Activated naive CD4-positive, alpha-beta T cell treated with anti-CD3 and anti-CD28 coated beads, Interleukin-2, amount 50 U/mL, for 24 hours (primary cell): ENCODE results near the gene TFF3.

Experiments used
- H3K27ac Mint-ChIP-seq: one replicate; pipeline ENCODE4 v1.8.0; 2021; ENCODE audit warnings: mild to moderate bottlenecking, mixed read lengths
- H3K27me3 Mint-ChIP-seq: one replicate; pipeline ENCODE4 v1.8.0; 2021; ENCODE audit warnings: mixed read lengths
- H3K36me3 Mint-ChIP-seq: one replicate; pipeline ENCODE4 v1.8.0; 2021; ENCODE audit warnings: mixed read lengths
- H3K4me1 Mint-ChIP-seq: one replicate; pipeline ENCODE4 v1.8.0; 2021; ENCODE audit warnings: mixed read lengths
- H3K4me3 Mint-ChIP-seq: one replicate; pipeline ENCODE4 v1.8.0; 2021; ENCODE audit warnings: mild to moderate bottlenecking, mixed read lengths
- H3K9me3 Mint-ChIP-seq: one replicate; pipeline ENCODE4 v1.8.0; 2021; ENCODE audit warnings: mixed read lengths

The TFF3 gene

DNA sequence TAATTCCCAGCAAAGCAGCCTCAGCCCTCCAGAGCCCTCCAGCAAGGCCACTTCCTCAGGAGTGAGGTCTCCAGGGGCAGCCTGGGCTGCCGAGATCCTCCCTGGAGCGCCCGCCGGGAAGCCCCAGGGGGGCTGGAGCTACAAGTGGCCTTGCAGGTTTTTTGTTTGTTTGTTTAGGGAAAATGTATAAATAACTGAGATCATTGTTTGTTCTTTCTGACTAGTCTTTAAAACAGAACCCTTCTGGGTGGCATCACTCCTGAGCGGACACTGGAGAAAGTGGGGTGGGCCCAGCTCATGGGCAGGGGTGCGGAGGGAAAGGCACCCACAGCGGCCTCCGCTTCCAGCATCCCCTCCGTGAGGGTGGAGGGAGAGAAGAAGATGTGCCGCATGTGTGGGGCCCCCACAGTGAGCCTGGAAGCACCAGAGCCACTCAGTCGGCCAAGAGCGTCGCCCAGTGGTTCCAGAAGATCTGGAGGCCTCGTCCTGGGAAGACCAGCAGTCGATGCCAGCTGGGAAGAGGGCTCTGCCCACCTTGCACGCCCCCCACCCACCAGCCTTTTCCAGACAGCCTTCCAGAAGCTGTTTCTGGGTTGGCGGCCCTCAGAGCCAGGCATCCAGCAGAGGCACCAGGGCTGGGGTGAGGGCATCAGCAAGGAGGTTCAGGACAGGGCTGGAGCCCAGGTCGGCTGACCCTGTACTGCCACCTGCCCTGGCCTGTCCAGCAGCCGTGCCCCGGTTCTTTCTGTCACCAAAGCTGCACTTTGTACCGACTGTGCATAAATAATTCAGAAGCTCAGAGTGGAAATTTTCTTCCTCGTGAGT is 34.6 kb downstream of the TFF3 start:
- H3K36me3 Mint-ChIP-seq, result peaks cover 7% of the 10 kb centered on the region
- H3K4me3 Mint-ChIP-seq, result no peak overlapping the region
- no peaks in the 10 kb centered on the region for H3K27me3 Mint-ChIP-seq
- H3K27ac Mint-ChIP-seq, result no peak overlapping the region
- H3K9me3 Mint-ChIP-seq, result no peaks in the 10 kb centered on the region
- H3K4me1 Mint-ChIP-seq, result no peaks in the 10 kb centered on the region

DNA sequence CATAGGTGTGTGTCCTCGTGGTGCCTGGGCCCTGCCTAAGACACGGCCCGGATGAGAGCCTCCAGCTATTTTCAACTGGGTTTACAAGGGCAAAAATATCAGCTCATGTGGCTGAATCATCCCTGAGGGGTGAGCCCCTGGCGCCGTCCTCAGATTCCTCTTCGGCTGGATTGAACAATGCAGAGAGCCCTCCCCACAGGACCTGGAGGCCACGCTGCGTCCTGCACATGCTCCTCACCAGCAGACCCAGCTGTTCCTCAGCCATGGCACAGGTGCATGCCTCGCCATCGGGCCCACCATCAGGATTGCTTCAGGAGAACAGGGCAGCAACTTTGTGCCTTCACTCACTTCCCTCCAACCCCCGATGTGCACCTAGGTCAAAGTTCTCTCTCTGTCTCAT is 35.3 kb downstream of the TFF3 start:
- H3K4me1 Mint-ChIP-seq, result no peaks in the 10 kb centered on the region
- H3K4me3 Mint-ChIP-seq, result no peak overlapping the region
- H3K27ac Mint-ChIP-seq, result no peak overlapping the region
- H3K9me3 Mint-ChIP-seq, result no peaks in the 10 kb centered on the region
- H3K36me3 Mint-ChIP-seq, result peaks cover 7% of the 10 kb centered on the region
- no peaks in the 10 kb centered on the region for H3K27me3 Mint-ChIP-seq

DNA sequence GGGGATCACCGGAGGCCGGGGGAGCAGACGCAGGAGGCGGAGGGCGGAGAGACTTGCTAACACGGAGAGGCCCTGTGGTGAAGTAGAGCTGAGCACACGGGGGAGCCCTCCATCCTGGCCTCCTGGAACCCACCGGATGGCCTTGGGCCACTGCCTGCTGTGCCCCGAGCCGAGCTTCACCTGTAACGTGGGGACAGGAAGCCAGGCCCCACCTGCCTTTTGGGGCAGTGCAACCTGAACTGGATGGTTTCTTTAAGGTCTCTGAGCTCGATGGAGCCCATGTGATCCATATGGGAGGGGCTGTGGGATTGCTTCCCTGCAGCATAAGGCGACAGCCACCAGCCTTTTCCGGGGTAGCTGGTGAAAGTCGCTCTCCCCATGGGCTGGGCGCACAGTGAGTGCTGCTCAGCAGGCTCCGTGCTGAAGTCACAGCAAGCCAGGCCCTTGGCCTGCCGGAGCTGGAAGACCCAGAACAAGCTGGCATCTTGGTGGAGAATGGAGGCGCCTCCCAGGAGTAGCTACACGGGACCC is 35.8 kb downstream of the TFF3 start:
- Mint-ChIP-seq H3K27ac (no peak overlapping the region), H3K9me3 (no peaks in the 10 kb centered on the region), H3K27me3 (no peaks in the 10 kb centered on the region), H3K4me1 (no peaks in the 10 kb centered on the region), H3K4me3 (no peak overlapping the region), H3K36me3 (peaks cover 7% of the 10 kb centered on the region)

DNA sequence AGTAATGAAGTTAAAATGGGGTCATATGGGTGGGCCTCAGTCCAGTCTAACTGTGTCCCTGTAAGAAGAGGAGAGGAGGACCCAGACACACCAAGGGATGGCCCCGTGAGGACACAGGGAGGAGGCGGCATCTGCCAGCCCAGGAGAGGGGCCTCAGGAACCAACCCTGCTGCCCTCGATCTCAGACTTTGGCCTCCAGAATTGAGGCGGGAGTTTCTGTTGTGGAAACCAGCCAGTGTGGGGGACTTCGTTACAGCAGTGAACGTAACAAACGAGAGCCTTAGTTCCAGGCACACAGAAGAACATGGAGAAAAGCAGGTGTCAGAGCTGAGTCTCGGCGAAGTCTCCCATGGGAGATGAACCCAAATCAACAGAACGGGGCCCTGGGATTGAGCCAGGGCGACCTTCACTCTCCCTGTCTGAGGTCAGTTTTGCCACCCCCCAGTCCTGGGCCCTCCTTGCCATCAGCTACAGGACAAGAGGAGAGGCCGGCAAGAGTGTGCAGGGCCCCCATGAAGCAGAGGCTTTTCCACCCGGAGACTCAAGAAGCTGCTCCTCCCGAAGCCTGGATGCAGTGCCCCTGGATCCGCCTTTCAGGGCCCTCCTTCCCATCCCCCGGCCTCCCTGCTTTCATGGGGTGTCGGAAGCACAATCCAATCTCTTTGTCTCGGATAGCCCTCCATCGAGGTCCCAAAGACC is 36.6 kb downstream of the TFF3 start:
- Mint-ChIP-seq H3K36me3 (peaks cover 7% of the 10 kb centered on the region), H3K4me3 (no peak overlapping the region), H3K27ac (no peak overlapping the region), H3K4me1 (no peaks in the 10 kb centered on the region), H3K9me3 (no peaks in the 10 kb centered on the region), H3K27me3 (no peaks in the 10 kb centered on the region)

DNA sequence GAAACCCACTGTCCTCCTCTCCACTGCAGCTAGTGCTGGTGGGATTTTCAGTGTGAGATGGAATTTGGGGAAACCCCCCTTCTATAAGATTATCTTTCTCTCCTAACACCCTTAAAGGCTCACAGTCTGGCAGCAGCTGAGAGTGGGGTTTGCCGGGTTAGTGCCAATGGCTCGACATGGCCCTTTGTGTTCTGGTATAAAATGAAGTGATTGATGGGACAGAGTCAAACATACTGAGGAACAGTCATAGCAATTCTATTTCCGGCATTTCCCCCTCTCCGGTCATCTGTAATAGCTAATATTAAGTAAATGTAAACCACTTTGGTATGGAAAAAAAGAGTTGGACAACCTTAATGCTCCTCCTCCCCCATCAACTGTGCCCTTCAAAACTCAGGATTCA is 37.6 kb downstream of the TFF3 start:
- Mint-ChIP-seq H3K9me3 (no peaks in the 10 kb centered on the region), H3K4me1 (no peaks in the 10 kb centered on the region), H3K27ac (peak overlapping the region; percentile 17), H3K4me3 (no peak overlapping the region), H3K36me3 (peaks cover 7% of the 10 kb centered on the region), H3K27me3 (no peaks in the 10 kb centered on the region)

DNA sequence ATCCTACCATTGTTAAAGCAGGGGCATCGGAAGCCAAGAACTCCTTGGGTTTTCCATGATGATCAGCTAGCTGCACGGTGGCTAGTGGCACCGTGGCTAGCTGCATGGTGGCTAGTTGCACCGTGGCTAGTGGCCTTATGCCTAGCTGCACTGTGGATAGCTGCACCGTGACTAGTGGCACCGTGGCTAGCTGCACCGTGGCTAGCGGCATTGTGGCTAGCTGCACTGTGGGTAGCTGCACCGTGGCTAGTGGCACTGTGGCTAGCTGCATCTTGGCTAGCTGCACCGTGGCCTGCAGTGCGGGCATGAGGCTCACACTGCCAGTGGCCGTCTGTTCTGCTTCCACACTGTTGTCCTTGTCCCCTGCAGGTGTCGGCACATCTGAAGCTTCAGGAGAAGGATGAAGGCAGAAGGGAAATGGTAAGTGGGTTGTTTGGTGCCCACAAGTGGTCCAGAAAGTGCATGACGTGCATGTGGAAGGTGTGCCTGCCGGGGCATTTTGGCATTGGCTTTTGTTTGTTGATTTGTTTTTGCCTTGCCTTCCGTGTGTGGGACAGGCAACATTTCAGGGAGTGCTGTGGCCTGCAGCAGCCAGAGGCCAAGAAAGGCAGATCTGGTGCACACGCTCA is 38.6 kb downstream of the TFF3 start:
- Mint-ChIP-seq H3K4me1 (no peaks in the 10 kb centered on the region), H3K27ac (no peak overlapping the region), H3K27me3 (no peaks in the 10 kb centered on the region), H3K9me3 (no peaks in the 10 kb centered on the region), H3K4me3 (no peak overlapping the region), H3K36me3 (peaks cover 7% of the 10 kb centered on the region)

DNA sequence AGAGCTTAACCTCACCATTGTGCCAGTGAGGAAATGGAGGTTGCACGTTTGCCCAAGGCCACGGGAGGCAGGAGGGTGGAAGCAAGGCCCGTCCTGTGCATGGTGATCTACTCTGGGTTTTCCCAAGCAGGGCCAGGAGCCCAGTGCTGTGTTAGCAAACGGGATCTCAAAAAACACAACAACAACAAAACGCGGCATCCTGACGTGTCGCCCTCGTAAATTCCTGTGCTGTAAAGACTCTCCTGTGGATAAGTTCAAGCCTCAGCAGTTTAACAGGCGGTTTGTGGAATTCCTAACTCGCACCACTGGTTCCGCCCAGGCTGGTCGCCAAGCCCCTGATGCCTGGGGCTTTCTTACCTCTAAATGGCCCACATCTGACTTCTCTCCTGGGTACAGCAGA is 39.1 kb downstream of the TFF3 start:
- no peak overlapping the region for H3K27ac Mint-ChIP-seq
- no peaks in the 10 kb centered on the region for H3K9me3 Mint-ChIP-seq
- H3K27me3 Mint-ChIP-seq, result no peaks in the 10 kb centered on the region
- no peaks in the 10 kb centered on the region for H3K4me1 Mint-ChIP-seq
- H3K4me3 Mint-ChIP-seq, result no peak overlapping the region
- H3K36me3 Mint-ChIP-seq, result peaks cover 7% of the 10 kb centered on the region

DNA sequence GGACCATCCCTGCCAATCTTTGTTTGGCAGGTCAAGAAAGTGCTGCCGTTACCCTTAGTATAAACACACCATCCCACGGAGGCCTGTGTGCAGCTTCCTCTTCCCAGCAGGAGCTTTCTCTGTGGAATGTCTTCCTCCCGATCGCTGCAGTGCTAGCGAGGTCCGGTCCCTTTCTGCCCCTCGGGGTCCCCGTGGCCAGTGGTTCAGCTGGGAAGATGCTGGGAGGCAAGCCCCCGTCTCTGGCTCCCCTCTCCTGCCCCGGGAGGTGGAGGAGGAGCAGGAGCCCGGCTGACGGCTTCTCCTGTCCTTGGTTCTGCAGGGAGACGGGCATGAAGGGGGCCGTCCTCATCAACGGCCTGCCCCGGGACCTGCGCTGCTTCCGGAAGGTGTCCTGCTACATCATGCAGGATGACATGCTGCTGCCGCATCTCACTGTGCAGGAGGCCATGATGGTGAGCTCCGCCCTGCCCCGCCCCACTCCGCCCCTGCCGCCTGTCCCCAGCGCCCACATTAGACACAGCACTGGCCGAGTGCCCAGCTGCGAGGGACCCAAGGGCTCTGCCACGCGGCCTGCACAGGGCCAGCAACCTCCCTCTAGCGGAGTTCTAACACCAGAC is 42.1 kb downstream of the TFF3 start:
- Mint-ChIP-seq H3K27me3 (no peaks in the 10 kb centered on the region), H3K36me3 (peaks cover 4% of the 10 kb centered on the region), H3K9me3 (no peaks in the 10 kb centered on the region), H3K4me3 (no peak overlapping the region), H3K4me1 (peaks cover 16% of the 10 kb centered on the region), H3K27ac (no peak overlapping the region)

DNA sequence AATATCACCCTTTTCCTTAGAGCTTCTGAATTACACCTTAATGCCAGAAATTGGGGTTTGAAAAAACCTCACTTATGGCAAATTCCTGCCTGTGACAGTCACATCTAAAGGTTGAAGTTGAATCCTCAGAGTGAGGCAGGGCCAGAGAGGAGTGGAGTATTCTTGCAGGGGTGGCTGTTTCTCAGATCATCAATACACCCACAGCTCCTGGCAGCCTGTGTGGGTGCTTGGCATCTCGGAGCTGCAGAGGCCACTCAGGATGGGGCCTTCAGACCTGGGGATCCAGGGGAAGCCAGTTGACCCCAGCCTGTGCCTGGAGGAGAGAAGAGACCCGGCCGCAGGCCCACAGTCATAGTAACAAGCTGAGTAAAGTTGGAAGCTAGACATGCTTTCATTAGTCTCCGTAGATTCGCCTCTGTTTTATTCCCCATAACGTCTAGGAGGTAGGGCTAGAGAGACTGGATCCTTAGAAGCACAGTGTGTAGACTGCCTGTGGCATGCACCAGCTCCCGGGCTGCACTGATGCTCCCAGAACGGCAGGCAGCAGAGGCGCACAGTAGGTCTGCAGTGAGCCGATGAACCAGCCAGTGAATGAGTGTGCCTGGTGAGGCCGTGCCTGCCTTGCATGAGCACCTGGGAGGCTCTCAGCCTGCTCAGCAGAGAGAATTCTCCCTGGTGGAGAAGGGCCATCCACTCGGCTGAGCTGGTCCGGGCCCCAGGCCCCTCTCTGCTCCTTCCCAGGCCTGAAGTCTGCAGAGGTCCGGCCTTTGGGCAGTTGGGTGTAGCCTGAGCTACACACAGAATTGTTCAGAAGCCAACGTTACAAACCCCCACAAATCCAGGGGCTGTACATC is 42.9 kb downstream of the TFF3 start:
- H3K27ac Mint-ChIP-seq, result no peak overlapping the region
- H3K4me1 Mint-ChIP-seq, result peaks cover 22% of the 10 kb centered on the region
- H3K4me3 Mint-ChIP-seq, result no peak overlapping the region
- H3K9me3 Mint-ChIP-seq, result no peaks in the 10 kb centered on the region
- H3K36me3 Mint-ChIP-seq, result peaks cover 4% of the 10 kb centered on the region
- no peaks in the 10 kb centered on the region for H3K27me3 Mint-ChIP-seq

DNA sequence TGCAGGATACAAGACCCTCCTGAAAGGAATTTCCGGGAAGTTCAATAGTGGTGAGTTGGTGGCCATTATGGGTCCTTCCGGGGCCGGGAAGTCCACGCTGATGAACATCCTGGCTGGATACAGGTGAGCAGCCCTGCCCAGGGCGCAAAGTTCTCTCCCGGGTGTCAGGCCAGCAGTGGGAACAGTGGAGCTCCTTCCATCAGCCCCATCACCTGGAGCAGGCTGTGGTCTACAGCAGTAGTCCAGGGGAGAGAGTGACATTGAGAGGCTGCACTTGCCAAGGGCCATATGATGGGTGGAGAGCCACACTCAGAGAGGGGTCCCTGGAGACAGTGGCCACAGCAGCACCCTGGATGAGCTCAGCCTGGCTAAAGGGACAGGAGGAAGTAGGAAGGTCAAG is 44.1 kb downstream of the TFF3 start:
- Mint-ChIP-seq H3K27me3 (no peaks in the 10 kb centered on the region), H3K9me3 (no peaks in the 10 kb centered on the region), H3K4me1 (peaks cover 32% of the 10 kb centered on the region), H3K36me3 (no peaks in the 10 kb centered on the region), H3K4me3 (no peak overlapping the region), H3K27ac (peak overlapping the region; percentile 9)

DNA sequence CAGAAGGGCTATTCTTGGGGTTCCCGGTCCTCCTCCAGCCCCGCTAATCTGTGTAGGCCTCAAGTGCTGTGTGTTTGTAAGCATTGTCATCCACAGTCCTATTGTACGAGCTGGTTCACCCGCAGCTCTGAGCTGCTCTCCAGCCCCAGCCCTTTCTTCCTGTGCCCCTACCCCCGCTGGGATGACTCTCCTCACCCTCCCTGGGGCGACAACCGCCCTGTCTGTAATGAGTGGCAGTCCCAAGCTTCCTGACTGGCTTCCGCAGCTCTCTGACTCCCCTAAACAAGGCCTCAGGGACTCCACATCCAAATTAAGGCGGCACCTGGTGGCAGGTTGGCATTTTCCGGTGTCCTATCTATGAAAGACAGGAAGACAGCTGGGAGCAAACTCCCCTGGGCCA is 45.8 kb downstream of the TFF3 start:
- H3K27me3 Mint-ChIP-seq, result no peaks in the 10 kb centered on the region
- peak overlapping the region; percentile 96 for H3K27ac Mint-ChIP-seq
- peaks cover 37% of the 10 kb centered on the region for H3K4me1 Mint-ChIP-seq
- no peaks in the 10 kb centered on the region for H3K36me3 Mint-ChIP-seq
- H3K9me3 Mint-ChIP-seq, result no peaks in the 10 kb centered on the region
- peak overlapping the region; percentile 42 for H3K4me3 Mint-ChIP-seq

DNA sequence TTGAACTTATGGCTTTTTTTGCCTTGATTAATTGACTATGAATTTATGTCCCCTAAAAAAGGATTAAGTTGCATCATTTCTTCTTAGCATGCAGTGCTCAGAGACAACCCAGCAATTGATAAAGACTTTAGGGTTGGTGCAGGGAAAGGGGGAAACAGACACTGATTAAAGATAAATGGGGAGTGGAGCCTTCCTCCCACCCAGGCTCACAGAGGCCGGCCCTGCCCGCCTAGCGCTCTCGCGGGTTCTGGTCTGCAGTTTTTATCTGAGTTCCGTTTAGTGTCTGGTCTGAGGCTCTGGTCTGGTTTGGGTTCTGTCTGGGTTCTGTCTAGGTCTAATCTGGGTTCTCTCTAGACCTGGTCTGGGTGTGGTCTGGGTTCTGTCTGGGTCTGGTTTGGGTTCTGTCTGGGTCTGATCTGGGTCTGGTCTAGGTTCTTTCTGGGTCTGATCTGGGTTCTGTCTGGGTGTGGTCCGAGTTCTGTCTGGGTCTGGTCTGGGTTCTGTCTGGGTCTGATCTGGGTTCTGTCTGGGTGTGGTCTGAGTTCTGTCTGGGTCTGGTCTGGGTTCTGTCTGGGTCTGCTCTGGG is 48.1 kb downstream of the TFF3 start:
- no peaks in the 10 kb centered on the region for H3K9me3 Mint-ChIP-seq
- H3K4me3 Mint-ChIP-seq, result peak overlapping the region; percentile 61
- H3K27ac Mint-ChIP-seq, result peak overlapping the region; percentile 63
- H3K36me3 Mint-ChIP-seq, result no peaks in the 10 kb centered on the region
- no peaks in the 10 kb centered on the region for H3K27me3 Mint-ChIP-seq
- H3K4me1 Mint-ChIP-seq, result peaks cover 37% of the 10 kb centered on the region

DNA sequence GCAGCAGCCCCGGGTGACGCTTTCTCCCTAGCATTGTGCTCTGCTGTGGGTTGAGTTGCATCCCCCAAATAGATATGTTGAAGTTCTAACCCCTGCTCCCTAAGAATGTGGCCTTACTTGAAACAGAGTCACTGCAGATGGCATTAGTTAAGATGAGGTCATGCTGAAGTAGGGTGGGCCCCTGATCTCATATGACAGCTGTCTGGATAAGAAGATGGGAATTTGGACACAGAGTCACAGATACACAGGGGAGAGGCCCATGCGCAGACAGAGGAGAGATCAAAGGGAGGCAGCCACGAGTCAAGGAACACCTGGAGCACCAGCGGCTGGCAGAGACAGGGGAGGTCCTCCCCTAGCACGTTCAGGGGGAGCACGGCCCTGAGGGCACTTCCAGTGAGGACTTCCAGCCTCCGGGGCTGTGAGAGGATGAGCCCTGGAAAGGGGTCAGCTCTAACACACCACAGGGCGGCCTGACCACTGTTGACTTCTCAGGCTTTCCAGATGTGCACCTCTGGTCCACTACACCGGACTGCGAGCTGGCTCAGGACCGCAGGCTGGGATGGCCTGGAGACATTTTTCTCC is 49.9 kb downstream of the TFF3 start:
- Mint-ChIP-seq H3K4me3 (no peak overlapping the region), H3K27ac (peak overlapping the region; percentile 59), H3K4me1 (peaks cover 37% of the 10 kb centered on the region)

More for the DNA sequence above, 49.9 kb downstream of the TFF3 start:
- Mint-ChIP-seq H3K36me3 (no peaks in the 10 kb centered on the region), H3K9me3 (no peaks in the 10 kb centered on the region), H3K27me3 (no peaks in the 10 kb centered on the region)
